GM18505 (cell line): ENCODE results near the gene SEMA4C.

Experiments
- ATAC-seq: cut with Tn5 transposase; IDR thresholded peaks from one replicate; pipeline ENCODE4 v1.9.1; 2021; ENCODE audit not compliant: unreplicated experiment
- POLR2A ChIP-seq: IDR thresholded peaks from 4 replicates; pipeline ENCODE4 v1.6.1; 2011; ENCODE audit warnings: borderline replicate concordance; ENCODE audit not compliant: insufficient read depth, insufficient read length; ENCODE audit errors: extremely low read depth

Gene SEMA4C

DNA sequence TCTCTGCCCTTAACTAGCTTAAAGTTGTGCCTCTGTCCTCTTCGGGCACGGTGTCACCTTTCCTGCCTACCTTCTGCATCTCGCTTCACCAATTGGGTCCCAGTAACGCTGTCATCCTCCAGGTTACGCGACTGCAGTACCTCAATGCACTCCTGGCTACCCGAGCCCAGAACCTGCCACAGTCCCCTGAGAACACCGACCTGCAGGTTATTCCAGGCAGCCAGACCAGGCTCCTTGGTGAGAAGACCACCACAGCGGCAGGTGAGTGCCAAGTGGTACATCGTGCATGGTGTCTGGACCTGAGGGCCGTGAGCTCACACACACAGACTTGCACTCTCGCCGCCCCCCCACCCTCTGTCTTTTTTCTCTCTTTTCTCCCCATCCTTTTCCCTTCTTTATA lies 41.0 kb downstream of the SEMA4C start:
- TF ChIP-seq POLR2A: no peak
- no peak for ATAC-seq

DNA sequence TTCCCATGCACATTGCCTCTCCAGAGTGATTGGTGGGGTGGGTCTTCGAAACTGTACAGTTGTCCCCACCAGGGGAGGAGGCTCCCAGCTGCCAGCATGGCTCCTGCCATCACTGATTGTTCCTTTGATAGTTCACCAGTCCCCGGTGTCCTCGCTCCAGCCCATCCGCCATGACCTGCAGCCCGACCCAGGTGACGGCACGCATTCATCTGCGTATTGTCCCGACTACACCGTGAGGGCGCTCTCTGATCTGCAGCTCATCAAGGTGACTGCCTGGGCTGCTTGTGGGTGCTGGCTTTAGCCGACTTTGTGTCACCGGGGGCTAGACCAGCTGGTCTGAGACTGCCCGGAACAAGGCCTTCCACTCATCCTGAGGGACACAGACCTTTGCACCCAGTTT lies 41.4 kb downstream of the SEMA4C start:
- TF ChIP-seq POLR2A: no peak
- no peak for ATAC-seq

DNA sequence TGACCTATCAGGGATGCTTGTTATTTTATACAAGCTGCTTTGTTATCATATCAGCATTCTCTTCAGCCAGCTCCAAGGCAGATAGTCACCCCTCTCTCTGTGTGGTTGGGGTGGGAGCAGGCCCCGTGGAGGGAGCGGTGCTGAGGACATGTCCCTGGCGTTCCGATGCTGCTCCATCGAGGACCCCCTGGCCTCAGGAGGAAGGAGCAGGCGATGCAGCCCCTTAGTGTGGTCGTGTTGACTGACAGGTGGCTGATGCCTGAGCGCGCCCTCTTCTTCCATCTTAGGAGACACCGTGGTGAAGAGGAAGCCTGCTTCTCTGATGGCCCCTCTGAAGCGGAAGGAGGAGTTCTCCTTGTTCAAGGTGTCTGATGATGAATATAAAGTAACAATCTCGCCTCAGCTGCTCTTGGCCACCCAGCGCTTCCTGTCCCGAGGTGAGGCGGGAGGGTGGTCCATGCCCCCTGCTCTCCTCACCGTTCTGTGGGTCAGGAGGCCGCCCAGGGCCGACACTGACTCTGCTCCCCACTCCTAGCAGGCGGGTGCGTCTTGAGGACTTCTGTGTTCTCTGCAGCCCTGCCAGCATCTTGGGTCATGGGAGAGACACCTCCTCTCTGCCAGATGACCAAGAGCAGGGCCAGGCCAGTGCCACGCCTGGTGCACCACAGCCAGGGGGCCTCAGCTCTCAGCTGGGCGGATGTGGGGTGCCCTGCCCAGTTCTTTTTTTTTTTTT lies 43.2 kb downstream of the SEMA4C start:
- no peak for ATAC-seq
- TF ChIP-seq POLR2A: no peak

DNA sequence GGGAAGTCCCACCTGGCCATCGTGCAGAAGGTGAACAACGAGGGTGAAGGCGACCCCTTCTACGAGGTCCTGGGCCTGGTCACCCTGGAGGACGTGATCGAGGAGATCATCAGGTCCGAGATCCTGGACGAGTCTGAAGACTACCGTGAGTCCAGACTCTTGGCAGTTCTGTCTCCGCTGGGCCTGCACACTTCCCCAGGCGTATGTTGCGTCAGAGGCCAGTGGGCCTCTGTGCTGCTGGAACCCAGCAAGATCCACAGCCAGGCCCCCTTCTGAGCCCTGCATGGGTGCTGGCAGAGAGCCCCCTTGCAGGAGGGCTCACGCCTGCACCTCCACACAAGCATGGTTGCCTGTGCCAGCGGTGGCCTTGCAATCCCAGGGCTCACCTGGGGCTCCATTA lies 44.8 kb downstream of the SEMA4C start:
- no peak for ATAC-seq

DNA sequence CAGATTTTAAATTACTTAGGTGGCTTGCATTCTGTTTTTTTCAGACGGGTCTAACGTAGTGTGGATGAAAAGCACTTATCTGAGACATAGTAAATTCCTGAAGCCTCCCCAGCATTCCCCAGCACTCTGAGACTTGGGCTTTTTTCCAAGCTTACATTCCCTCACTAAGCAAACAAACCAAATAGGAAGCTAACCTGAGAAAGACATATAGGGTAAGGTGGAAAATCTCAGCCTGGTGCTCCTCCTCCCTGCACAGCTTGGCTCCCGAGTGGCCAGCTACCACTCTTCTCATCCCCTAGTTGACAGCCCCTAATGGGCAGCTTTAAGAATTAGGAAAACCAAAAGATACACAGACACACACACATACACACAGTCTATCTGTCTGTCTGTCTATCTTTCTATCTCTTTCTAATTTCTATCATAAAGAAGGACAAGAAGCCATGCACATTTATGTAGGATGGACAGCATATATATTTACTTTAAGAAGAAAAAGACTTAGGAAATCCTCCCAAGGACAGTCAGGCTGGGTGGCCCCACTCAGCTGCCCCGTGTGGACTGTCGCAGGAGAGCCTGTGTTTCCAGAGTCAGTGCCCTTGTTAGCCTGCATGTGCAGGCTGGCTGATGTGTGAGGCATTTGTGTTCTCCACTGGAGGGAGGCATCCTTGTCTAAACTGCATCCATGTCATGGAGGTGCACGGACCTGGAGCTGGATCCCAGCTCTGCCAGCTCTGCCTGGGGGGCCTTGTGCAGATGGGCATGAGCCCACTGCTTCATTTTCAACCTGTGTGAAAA lies 45.6 kb downstream of the SEMA4C start:
- no peak for ATAC-seq
- no peak for TF ChIP-seq POLR2A

More for the DNA sequence above, 44.8 kb downstream of the SEMA4C start:
- no peak for TF ChIP-seq POLR2A

DNA sequence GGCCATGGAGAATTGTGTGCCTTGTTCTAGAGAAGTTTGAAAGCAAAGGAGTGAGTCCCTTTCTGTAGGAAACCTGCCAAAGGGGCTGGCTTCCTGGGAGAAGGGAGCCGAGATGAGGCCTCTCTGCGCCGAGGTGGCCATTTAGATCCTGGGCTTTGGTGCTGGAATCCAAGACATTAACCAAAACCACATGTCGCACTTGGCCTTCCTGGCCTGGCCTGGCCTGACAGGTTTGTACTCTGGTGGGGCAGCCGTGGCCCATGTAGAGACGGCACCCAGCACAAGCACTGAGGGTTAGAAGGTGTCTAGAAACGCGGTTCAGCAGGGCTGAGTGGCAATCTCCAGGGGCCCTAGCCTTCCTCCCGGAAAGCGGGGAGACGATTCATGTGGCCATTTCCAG lies 46.7 kb downstream of the SEMA4C start:
- no peak for TF ChIP-seq POLR2A
- no peak for ATAC-seq

DNA sequence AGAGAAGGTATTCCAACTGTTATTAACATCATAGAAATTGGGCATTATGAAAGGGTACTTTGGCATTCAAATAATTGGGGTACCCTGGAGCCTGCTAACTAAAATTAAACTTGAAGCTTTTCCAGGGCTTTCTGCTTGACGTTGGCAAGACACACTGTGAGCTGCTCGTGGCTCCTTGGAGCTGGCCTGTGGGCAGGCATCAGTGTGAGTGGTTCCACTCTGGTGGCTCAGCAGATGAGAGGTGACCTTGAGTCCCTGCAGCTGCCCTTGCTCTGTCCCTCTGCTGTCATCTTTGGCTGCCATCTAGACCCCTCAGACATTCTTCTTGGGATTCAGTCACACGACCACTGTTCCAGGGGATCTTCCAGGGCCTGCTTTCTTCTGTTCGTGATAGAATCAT lies 47.1 kb downstream of the SEMA4C start:
- no peak for TF ChIP-seq POLR2A
- no peak for ATAC-seq

DNA sequence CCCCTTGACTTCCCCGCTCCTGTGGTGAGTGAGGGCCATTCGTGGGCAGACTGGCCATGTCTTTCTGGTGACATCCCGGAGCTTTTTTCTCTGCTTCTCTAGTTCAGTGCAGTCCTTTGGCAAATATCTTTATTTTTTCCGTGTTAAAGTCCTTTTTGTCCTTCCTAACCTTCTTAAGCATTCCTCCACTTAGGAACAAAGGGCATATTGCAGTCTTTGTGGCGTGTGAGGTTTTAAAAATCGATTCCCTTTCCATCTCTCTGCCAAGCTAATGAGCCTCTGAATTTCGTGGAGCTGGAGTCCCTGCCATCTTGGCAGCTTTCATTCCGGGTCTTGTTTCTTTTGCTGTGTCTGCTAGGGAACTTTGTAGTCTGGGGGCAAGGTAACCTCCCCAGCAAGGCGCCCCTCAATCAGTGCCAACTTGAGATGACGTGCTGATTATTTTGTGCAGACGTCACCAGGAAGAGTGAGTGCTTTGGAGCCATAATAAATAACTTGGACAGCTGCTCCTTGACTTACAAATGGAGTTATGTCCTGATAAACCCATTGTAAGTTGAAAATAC lies 48.7 kb downstream of the SEMA4C start:
- ATAC-seq: no peak

DNA sequence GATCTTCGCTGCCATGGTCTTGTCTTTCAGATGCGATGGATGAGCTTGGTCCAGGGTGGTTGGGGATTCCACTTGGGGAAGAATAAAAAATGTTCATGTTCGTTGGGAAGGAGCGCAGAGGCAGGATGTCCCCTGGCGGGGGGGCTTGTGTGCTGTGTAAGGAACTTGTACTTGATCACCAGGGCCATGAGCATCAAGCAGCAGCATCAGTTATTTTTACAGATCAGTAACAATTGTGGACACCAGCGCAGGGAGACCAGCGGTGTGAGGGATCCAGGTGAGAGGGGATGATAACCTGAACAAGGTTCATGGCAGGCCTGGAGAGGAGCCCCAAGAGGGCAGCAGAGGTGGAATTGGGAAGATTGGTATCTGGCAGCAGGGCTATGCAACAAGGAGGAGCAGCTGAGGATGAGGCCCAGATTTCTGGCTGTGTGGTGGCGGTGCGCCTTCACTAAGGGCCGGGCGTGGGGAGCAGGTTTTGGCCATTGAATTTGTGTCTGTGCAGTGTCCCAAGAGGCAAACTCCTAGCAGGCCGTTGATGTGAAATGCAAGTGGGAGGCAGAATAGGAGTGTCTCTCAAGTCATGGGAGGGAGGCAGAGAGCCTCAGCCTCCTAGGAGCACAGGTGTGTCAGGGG lies 49.9 kb downstream of the SEMA4C start:
- no peak for TF ChIP-seq POLR2A
- no peak for ATAC-seq

More for the DNA sequence above, 48.7 kb downstream of the SEMA4C start:
- no peak for TF ChIP-seq POLR2A

DNA sequence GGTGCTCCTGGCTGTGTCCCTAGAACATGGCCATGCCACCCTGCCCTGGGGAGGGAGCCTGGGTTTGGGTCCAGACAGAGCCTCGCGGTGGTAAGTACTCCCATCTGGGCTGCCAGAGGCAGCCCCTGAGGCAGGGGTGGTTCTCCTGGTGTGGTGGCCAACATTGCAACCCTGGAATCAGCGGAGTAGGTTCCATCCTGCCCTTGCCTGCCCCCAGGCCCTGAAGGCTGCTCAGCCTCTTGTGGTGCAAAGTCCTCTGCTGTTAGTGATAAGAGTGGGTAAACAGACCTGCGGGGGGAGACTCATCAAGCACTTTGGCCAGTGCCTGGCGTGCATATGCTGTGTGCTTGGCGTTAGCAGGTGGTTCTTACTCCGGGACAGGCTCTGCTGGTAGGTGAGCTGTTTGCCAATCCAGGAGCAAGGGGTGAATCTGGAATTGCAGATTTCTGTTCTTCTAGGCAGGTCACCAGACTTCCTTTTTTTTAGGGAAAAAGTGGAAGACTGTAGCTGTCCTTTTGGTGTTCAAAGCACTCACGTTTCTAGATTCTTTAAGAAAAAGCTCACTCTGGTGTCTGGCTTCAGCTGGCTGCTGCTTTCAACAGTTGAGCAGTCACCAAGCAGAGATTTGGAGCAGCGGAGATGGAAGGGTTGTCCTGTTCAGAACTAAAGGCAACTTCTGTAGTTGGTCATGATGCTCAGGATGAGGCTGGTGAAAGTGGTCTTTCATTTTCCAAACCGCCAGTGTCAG lies 50.6 kb downstream of the SEMA4C start:
- no peak for ATAC-seq

DNA sequence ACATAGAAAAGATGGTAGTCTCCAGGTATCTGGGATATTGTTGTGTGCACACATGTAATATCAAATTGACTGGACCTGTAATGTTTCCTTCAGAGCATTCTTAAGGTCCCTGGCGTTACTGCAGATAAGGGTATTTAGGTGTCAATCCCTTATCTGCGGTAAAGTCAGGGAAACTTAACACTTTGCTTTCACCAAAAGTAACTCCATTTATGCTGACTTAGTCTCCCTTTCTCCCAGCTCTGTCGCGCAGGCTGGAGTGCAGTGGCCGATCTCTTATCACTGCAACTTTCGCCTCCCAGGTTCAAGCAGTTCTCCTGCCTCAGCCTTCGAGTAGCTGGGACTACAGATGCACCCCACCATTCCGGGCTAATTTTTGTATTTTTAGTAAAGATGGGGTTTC lies 52.0 kb downstream of the SEMA4C start:
- TF ChIP-seq POLR2A: no peak
- no peak for ATAC-seq

More for the DNA sequence above, 50.6 kb downstream of the SEMA4C start:
- TF ChIP-seq POLR2A: no peak

DNA sequence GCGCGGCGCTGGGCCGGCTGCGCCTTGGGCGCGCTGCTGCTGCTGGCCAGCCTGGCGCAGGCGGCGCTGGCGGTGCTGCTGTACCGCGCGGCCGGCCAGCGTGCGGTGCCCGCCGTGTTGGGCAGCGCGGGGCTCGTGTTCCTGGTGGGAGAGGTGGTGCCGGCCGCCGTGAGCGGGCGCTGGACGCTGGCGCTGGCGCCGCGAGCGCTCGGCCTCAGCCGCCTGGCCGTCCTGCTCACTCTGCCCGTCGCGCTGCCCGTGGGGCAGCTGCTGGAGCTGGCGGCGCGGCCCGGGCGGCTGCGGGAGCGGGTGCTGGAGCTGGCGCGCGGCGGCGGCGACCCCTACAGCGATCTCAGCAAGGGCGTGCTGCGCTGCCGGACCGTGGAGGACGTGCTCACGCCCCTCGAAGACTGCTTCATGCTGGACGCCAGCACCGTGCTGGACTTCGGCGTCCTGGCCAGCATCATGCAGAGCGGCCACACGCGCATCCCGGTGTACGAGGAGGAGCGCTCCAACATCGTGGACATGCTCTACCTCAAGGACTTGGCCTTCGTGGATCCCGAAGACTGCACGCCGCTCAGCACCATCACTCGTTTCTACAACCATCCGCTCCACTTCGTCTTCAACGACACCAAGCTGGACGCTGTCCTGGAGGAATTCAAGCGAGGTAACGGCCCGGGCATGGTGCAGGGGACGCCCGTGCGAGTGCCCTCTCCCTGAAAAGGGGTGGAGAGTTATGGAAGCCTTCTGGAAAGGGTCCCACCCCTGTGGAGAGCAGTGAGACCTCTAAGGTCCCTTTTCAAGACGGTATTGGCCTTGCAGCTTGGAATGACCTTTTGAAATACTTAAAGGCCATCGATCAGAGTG lies 52.8 kb downstream of the SEMA4C start:
- ATAC-seq: peak; percentile 2
- TF ChIP-seq POLR2A: no peak
